OCI-LY3 (cell line): Measurements from ENCODE around the gene JARID2.

ENCODE experiments used
- EZH2phosphoT487 ChIP-seq: fragments of 200-600 bp; shearing (Covaris generic); IDR thresholded peaks from 2 replicates; pipeline ENCODE4 v1.6.1; 2018; ENCODE audit warnings: antibody characterized with exemption, mixed run types, low read depth
- TF ChIP-seq, protein P1 (sequence below): fragments of 200-600, 300-600 bp; sonication (generic); IDR thresholded peaks from 2 replicates; pipeline ENCODE4 v1.5.1; 2014; ENCODE audit warnings: antibody characterized with exemption, low read length, low read depth

DNA sequence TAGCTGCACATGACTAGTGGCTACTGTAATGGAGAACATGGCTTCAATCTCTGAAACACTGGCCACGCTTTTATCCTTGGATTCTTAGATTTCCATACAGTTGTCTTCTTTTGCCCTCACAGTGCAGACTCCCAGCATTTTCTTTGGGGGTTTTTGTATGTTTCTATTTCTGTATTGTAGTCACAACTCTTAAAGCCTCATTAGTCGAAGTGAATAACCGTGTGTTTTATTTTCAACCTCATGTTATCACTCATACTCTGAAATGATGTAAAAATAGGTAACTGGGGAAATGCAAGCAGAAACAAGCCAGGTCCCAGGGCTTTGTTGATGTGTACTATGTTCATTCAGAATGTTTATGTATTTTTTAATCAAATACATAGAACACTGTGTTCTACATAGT, 162.9 kb downstream of the JARID2 start:
- TF ChIP-seq, protein P1, sequence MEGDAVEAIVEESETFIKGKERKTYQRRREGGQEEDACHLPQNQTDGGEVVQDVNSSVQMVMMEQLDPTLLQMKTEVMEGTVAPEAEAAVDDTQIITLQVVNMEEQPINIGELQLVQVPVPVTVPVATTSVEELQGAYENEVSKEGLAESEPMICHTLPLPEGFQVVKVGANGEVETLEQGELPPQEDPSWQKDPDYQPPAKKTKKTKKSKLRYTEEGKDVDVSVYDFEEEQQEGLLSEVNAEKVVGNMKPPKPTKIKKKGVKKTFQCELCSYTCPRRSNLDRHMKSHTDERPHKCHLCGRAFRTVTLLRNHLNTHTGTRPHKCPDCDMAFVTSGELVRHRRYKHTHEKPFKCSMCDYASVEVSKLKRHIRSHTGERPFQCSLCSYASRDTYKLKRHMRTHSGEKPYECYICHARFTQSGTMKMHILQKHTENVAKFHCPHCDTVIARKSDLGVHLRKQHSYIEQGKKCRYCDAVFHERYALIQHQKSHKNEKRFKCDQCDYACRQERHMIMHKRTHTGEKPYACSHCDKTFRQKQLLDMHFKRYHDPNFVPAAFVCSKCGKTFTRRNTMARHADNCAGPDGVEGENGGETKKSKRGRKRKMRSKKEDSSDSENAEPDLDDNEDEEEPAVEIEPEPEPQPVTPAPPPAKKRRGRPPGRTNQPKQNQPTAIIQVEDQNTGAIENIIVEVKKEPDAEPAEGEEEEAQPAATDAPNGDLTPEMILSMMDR = no peak
- TF ChIP-seq EZH2phosphoT487 = no peak
